IPS-18c (cell line): Measurements from ENCODE around the gene DIDO1.

Source experiments
- H3K4me3 ChIP-seq: 2 replicates; pipeline ENCODE4 v1.7.0; 2013; ENCODE audit warnings: low read depth, mild to moderate bottlenecking, low read length, moderate library complexity; ENCODE audit not compliant: insufficient read depth
- H3K9me3 ChIP-seq: one replicate; pipeline ENCODE4 v1.6.1; 2013; ENCODE audit warnings: mild to moderate bottlenecking, low read length, moderate library complexity; ENCODE audit not compliant: control insufficient read depth, insufficient read depth

The DIDO1 gene

DNA sequence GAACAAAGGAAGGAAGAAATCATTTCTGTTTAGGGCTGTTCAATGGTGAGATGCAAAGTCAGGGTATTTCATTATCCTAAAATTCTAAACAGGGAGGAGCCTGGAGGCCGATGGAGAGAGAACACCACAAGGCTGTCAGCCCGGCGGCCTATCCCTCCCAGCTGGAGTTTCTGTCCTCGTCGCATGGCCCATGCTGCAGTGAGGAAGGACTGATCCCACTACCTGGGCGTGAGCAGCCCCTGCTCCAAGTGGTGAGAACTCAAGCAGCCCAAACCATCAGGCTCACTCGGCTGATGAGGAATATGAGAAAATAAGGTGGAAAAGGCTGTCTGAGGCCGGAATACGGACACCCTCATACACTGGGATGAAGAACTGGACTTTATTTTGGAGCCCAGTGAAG, 30.8 kb downstream of the DIDO1 start:
- no peaks in the 10 kb centered on the region for H3K9me3 ChIP-seq
- no peak overlapping the region for H3K4me3 ChIP-seq

DNA sequence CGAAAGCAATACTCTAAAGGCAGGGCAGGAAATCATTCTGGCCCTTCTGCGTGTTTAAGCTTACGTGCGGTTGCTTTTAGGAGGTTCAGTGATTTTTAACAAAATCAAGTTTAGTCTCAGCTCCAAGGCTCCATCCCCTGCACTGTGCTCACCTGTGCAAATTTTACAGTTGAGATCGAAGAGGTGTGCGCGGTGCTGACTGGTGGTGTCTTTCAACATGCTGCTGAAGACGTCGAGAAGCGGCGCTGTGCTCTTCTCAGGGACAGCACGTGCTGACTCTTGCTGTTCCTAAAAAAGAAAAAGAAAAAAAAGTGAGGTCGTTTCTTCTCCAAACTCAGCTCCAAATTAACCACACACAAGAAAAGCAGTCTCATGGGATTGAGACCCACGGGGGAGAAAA, 32.0 kb downstream of the DIDO1 start:
- Histone ChIP-seq H3K9me3 (no peaks in the 10 kb centered on the region), H3K4me3 (no peak overlapping the region)

GRCh38 chr20:62893700-62894099, 32.6 kb downstream of the DIDO1 start:
- Histone ChIP-seq H3K4me3 (no peak overlapping the region), H3K9me3 (no peaks in the 10 kb centered on the region)

GRCh38 chr20:62892348-62893304, 33.7 kb downstream of the DIDO1 start:
- no peak overlapping the region for H3K4me3 ChIP-seq
- H3K9me3 ChIP-seq, result no peaks in the 10 kb centered on the region

DNA sequence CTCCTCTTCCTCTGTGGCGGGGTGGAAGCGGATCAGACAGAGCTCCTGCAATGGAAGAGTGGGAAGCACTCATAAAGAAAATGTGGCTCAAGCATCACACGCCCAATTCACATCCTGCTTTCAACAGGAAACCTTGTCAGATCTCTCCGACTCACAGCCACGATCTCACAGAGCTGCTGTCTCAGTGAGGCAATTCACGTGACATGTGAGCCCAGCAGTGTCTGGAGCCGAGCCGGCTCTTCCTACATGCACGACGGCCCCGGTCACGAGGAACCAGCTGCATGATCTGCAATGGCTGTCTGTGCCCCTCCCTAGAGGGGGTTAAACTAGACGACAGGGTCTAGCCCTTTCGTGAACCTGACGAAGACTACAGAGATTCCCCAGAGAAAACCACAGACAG, 35.2 kb downstream of the DIDO1 start:
- no peak overlapping the region for H3K4me3 ChIP-seq
- no peaks in the 10 kb centered on the region for H3K9me3 ChIP-seq

DNA sequence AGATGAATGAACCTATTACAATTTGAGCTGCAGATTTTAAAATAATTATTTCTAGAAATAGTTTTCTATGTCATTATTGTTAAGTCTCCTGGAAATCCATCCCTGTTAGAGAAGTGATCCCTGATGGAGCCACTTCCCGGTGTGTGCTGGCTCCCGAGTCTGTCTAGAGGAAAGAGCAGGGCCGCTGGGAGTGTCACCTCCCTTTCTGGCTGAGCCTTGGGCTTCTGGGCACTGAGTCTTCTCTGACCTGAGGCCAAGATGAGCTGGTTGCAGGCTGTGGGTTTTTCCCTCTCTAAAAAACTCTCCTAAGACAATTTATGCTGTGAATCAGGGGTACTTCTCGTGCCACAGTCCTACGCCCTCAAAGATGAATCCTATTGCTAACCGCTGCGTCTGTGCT, 35.9 kb downstream of the DIDO1 start:
- H3K9me3 ChIP-seq, result no peaks in the 10 kb centered on the region
- no peak overlapping the region for H3K4me3 ChIP-seq

GRCh38 chr20:62889871-62890270, 36.4 kb downstream of the DIDO1 start:
- H3K4me3 ChIP-seq, result no peak overlapping the region
- H3K9me3 ChIP-seq, result no peaks in the 10 kb centered on the region

DNA sequence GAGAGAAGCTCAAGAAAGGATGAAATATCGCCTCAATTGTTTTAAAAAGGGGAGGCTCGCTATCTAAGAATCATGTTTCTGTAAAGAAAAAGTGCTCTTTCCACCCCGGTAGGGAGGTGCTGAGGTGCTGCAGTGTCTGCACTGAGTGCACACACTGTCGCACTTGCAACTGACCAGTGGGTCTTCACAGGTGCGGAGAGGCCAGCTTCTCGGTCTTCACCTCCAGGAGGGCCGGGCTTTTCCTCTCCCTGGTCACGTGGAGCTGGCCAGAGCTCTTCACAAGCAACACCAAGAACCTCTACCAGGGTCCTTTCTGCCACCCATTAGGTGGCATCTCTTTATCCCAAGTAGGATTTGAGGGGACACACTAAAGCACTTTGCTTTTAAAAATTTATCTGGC, 36.9 kb downstream of the DIDO1 start:
- Histone ChIP-seq H3K9me3 (no peaks in the 10 kb centered on the region), H3K4me3 (no peak overlapping the region)

DNA sequence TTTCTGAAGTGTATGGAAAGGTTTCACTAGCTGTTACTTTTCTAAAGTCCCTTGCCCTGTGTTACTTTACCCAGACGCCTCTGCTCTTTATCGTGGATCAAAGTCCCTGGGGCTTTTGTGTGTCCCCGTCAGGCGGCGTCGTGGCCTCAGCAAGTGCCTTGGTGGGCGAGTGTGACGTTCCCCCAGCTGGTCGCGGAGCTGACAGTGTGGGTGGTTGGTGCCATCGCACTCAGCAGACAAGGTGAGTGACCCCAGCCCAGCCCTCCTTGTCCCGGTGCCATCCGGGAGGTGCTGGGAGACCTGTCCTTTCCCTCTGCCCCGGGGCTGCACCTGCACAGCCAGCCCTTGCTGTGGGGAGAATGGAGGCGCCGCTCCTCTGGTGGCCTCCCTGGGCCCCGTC, 37.4 kb downstream of the DIDO1 start:
- Histone ChIP-seq H3K9me3 (no peaks in the 10 kb centered on the region), H3K4me3 (no peak overlapping the region)

- no peak overlapping the region for H3K4me3 ChIP-seq
- H3K9me3 ChIP-seq, result no peaks in the 10 kb centered on the region
Observed at GRCh38 chr20:62888406-62888805, 37.9 kb downstream of the DIDO1 start.

DNA sequence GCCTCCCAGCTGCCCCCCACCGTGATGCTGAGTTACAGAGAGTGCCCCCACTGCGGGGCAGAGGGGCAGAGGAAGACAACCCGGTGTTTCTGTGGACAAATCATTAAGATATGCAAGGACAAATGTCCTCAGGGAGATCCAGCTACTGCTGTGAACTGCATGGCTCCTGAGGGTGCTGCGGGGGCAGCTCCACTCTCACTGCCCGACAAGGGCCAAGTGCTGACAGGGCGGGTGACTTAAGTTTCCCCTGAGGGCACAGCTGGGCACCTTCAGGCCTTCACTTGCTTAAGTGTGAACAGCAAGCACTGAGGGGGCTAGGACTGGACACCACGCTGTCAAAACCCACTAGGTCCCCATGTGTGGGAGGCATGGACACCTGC, 38.5 kb downstream of the DIDO1 start:
- Histone ChIP-seq H3K4me3 (no peak overlapping the region), H3K9me3 (no peaks in the 10 kb centered on the region)

GRCh38 chr20:62887152-62887859, 39.0 kb downstream of the DIDO1 start:
- Histone ChIP-seq H3K4me3 (no peak overlapping the region), H3K9me3 (no peaks in the 10 kb centered on the region)

DNA sequence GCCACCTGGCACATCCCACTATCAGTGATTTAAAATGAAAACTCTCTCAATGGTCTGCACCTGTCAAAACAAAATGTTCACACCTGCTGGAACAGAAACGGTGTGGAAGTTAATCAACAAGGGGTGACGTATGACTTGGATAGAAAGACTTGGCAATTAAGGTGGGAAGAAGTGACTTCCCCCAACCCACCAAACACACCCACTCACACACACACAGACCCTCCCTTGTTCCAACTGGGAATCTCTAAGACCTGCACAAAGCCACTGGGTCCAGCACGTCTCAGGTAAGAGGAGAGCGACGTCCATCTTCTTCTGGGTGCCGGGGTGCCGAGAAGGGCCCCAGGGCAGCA, 39.6 kb downstream of the DIDO1 start:
- H3K9me3 ChIP-seq, result no peaks in the 10 kb centered on the region
- no peak overlapping the region for H3K4me3 ChIP-seq

DNA sequence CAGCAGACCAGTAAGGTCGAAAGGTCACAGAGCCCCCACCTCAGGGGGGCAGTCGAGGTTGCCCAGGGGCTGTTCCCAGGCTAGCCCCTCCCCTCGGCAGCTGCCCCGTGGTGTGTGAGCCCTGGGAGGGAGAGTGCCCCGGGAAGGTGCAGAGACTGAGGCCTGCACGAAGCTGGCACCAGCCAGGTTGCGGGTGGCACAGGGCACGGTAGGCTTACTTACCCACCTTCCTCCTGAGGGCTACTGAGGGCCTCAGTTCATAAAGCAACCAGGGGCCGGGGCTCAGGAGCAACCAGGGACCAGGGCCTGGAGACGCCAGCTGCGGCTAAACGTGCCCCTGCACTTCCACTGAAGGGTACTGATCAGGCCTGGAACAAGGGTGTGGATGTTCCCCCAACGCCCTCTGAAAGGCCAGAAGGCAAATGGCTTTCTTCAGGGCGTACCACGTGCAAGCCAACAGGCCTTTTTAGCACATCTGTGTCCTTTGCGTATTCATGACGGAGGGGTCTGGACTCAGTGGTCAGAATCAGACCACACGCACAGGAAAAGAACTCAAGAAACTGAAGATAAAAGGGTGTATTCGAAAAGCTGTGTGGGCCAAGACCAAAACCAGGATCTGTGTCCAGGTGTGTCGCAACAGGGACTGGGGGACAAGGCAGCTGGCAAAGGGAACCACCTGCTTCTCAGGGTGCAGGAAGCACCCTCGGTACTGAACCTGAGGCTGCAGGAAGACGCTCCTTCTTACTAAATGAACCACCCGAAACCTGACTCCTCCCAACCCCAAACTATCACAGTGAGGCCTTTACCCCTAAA, 40.2 kb downstream of the DIDO1 start:
- no peaks in the 10 kb centered on the region for H3K9me3 ChIP-seq
- H3K4me3 ChIP-seq, result peak overlapping the region; percentile 22; the same call in 1 of the 2 replicates

- Histone ChIP-seq H3K9me3 (no peaks in the 10 kb centered on the region), H3K4me3 (peak overlapping the region; percentile 22; the same call in 1 of the 2 replicates)
Observed at GRCh38 chr20:62885046-62885895, 41.0 kb downstream of the DIDO1 start.

DNA sequence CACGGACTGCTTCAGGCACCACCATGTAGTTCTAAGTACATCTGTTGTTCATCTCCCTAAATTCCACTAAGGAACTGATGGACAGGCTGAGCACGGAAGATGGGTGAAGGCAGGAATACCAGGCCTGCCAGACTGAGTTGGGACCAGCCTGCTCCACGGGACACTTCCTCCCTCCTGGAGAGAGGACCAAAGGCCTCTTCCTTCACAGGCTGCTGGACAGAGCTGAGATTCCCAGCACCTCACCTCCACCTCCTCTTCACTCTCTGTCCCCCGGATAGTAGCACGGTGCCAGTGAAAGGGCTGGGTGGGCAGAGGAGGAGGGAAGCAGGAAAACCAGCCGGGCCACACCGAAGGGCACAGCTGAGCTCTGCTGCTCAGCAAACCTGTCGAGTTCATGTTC, 41.7 kb downstream of the DIDO1 start:
- no peak overlapping the region for H3K4me3 ChIP-seq
- no peaks in the 10 kb centered on the region for H3K9me3 ChIP-seq

- H3K4me3 ChIP-seq, result no peak overlapping the region
- no peaks in the 10 kb centered on the region for H3K9me3 ChIP-seq
Observed at GRCh38 chr20:62882426-62882825, 43.9 kb downstream of the DIDO1 start.
